NCI-H524 treated with DMSO at 0.1 percent for 48 hours (cell line): ENCODE results near the gene TCF7L1.
"Not testable (repeated sequence)": the region's sequence is repeated elsewhere in the genome, so short reads cannot be mapped to it uniquely, and the experiment has no call there.

ENCODE experiments used
- DNase-seq: peaks from one replicate; lab custom pipeline; 2025; lab: John Stamatoyannopoulos, UW

Gene TCF7L1

DNA sequence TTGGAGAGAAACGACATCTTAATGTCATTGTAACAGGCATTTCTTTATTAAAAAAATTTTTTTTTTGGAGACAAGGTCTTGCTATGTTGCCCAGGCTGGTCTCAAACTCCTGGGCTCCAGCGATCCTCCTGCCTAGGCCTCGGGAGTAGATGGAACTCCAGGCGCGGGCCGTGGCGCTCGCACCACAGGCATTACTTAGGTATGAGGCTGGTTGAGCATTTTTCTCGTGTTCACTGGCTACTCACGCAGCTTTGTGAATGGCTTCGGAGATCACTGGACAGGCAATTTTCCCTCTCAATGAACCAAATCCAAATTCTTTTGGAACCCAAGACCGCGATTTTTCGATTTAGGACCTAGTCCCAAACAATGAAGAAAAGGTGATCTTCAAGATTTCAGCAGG lies 795 bp upstream of the TCF7L1 start:
- no peak for DNase-seq

GRCh38 chr2:85133751-85134254 lies 611 bp downstream of the TCF7L1 start:
- DNase-seq: no peak

GRCh38 chr2:85134255-85134895 lies 1.2 kb downstream of the TCF7L1 start:
- DNase-seq: no peak

DNA sequence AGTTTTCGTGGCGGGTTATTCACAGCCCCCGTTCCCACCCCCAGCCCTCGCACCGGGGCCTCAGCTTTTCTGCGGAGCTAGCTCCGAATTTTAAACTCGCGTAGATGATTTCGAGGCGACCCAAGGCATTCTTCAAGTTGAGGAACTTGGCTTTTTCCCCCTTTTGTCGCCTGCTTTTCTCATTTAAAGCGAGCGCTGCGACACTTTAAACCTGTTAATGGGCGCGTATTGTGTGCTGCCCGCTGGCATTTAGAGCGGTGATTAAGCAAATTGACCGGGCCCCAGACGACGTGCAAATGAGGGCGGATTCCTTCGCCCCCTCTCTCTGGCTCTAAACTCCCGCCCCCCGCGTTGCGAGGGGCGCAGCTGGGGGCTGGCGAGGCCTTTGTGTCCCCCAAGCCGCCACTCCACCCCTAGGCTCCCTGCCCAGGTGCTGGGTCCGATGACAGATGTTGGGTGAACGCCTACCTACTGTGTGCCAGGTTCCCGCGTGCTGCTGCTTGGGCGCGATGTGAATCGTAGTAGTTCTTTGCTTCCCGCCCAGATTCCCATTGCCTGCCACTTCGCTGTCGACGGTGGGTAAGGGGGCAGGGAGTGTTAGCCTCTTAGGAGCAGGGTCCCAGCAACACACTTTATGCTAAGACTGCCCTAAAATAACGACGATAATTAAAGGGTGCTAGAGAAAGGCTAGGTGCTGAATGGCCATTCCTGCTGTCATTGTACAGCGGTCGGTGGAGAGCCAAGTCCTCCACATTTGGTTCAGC lies 1.9 kb downstream of the TCF7L1 start:
- no peak for DNase-seq

GRCh38 chr2:85135660-85135914 lies 2.4 kb downstream of the TCF7L1 start:
- no peak for DNase-seq

GRCh38 chr2:85137156-85137555 lies 4.0 kb downstream of the TCF7L1 start:
- DNase-seq: no peak

DNA sequence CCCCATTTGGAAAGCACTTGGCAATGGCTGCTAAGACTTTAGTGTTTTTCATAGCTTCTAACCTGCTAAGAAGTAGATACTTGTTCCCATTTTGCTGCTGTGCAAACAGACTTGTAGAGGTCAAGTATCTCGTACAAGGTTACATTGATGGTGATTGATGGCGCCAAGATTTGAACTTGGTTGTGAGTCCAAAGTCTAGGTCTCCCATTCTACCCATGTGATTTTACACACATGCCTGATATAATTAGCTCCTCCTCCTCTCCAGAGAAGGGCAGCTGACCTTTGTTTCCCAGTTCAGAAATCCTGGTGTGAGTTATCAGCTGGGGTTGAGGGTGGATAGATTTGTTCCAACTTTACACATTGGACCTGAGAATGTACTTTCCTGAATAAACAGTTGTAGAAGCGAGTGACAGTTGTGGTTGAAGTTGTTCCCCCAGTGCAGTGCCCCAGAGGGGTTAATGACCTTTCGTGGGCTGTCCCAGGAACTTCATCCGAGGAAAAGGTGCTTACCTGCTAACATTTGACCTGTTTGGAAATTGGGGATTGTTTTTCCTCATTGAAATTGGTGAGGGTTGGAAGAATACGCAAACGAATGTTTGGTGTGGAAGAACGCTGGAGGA lies 10.4 kb downstream of the TCF7L1 start:
- no peak for DNase-seq

DNA sequence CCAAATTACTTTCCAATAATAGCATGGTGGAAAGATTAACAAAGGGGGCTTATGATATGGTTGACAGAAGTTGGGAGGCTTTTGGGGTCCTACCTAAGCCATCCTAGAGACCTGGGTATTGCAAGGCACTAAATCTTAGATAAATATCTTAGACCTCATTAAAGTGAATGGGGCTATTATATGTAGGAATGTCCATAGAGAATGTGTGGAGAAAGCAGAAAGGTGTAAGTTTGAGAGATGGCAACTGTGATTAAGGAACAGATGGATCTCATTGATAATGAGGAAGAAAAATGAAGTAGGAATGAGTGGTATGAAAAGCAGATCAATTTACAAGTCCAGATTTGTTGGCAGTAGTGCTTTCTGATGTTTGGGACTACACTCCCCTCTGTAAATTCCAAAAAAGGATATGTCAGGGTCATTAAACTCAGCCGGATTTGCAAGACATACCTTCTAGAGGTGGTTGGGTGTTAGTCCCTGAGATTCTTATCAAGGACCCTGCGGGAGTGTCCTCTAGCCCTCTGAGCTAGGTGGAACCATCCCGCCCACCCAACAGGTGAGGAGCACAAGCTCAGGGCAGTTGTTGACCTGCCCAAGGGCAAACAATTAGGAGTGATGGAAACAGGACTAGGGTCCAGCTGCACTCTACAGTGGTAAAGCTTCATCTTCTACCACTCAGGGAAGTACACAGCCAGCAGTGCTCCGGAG lies 12.1 kb downstream of the TCF7L1 start:
- DNase-seq: no peak

DNA sequence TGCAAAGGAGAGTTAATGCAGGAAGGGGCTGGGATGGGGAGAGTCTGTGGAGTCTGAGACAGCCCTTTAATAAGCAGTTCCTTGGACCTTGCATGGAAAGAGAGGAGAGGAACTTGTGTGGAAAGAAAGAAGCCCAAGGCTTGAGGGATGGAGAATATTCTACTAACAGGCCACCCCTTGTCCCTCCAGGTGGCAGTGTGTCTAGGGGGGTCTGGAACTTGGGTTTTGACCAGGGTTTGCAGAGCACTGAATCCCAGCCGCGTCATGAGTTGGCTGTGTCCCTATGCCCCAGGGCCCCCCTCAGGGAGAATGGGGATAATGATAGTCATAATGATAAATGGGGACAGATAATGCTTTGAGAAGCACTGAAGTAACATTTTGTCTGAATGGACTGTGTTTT lies 15.0 kb downstream of the TCF7L1 start:
- DNase-seq: no peak

DNA sequence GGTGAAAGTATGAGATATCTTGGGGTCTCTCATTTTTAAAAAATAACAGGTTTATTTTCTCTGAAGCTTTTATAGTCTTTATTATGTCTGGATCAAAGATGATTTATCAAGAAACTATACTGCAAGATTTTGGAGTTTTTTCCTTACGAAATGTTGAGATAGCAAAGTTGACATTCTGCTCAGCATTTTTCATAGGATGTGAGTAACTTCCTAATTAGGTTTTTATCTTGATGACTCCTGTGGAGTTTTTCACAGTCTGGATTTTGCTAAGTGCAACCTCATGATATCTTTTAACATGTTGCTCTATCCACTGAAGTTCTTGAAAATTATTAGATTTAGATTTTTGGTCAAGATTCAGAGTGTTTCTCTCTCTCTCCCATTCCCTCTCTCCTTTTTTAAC lies 17.8 kb downstream of the TCF7L1 start:
- DNase-seq: no peak

- no peak for DNase-seq
Observed at GRCh38 chr2:85152895-85153294, 19.7 kb downstream of the TCF7L1 start.

DNA sequence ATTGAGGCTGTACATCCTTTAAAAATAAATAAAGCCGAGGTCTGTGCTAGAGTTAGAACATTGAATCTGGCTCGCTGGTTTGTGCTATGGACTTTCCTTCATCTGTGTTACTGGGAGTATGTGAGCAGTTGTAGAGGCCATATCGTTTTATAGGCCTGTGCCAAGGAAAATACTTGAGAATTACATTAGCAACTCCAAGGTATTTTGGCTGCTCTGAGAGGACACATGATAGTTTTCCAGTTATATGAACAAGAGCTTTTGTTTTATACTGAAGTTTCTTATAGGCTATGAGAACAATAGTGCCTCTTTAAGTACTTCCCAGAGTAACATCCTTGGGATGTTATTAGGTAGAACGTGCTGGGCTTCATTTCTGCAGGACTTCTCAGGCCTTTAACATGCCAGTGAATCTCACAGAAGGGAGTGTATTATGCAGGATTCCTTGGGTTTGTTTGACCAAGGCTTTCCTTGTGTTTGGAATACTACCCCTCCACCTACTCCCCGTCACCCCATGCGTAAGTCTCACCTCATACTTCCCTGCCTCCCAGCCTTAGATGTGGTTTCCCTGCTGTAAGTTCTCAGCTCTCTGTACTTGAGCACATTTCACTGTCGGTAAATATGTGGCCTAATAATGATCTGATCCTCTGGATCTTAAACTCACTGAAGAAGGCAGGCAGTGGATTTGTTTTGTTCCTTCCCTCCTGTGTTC lies 21.0 kb downstream of the TCF7L1 start:
- DNase-seq: no peak

- not testable (repeated sequence) for DNase-seq
Observed at GRCh38 chr2:85155082-85155481, 21.9 kb downstream of the TCF7L1 start.

- DNase-seq: no peak
Observed at GRCh38 chr2:85156153-85156552, 23.0 kb downstream of the TCF7L1 start.

- DNase-seq: no peak
Observed at GRCh38 chr2:85156619-85157018, 23.4 kb downstream of the TCF7L1 start.

DNA sequence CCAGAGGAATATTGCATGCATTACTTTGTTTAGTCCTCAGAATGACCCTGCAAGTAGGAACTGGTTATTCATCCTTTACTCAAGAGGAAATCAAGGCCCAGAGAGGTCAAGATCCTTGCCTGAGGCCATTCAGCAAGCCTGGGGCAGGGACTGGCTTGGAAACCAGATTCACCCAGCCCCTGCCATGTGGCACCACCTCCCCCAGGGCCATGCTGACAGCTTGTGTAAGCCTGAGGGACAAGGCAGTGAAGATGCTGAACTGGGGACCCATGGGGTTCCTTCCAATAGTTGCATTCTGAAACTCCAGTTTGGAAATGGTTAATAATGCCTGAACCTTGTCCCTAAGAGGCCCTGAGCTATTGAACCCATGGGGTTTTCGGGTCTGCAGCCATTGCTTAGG lies 24.2 kb downstream of the TCF7L1 start:
- no peak for DNase-seq

- DNase-seq: no peak
Observed at GRCh38 chr2:85158559-85159273, 25.5 kb downstream of the TCF7L1 start.

DNA sequence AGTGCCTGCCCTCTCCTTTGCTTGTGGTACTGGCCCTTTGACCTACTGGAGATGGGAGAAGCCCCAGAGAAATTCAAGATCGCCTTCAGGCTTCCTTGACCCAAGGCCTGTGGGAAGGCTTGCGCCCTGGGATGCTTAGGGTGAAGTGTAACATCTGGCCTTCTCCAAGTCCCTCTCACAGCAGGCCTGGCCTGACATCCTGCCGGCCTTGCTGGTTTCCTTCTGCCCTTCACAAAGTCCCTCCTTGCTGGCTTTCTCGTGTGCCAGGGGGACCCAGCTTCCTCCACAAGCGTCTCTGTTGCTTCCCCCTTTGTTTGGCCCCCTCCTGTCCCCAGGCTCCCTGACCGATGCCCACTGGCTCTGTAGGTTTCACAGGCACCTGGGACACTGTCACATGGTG lies 26.4 kb downstream of the TCF7L1 start:
- DNase-seq: no peak

DNA sequence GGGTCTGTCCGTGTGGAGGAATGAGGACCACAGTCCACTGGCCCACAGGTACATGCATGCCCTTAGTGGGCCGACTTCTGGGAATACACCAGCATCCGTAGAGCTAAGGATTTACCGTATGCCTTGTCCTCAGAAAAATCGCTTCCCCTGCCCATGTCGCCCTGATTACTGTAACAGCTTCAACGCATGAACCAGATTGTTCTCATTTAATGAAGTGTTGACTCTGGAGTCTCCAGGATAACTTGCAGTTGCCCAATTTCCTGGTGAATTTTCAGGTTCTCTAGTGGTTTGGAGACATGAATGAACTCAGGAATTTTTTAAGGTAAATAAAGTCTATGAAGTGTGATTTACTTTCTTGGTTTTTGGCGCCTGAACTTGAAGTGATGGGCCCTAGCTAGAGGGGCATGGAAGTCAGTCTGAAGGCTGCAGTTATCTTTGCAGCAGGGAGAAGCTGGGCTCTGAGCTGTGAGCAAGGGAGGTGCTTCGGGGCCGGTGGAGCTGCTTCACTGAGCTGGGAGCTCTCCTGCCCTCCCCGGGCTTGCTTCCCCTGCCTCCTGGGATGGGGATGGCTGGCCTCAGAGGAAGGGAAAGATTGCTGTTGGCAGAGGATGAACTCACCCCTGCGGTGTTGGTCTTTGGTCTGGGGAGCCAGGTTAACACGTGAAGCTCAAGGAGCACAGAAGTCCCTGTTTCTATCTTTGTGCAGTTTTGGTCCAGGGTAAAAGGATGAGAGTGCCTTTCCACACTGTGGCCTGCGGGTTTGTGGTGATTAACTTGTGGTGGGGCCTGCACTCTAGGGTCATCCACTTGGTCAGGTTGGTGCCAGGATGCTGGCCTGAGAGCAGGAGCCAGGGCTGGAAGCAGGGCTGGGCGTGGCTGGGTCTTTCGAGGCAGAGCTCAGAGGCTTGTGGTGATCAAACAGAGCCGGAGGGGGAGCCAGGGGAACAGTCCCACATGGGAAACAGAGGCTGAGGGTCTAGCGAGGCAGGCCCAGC lies 28.1 kb downstream of the TCF7L1 start:
- no peak for DNase-seq

- no peak for DNase-seq
Observed at GRCh38 chr2:85162746-85163301, 29.6 kb downstream of the TCF7L1 start.
